HepG2 (cell line): ENCODE measurements around the gene SIGLEC15. TPM values are rescaled to one million over a fixed set of nuclear protein-coding genes. Genes with fewer than 3 reads are reported as not detected.

Experiments
- ATAC-seq: fragments of 200-7000 bp; cut with Tn5 transposase; 3 replicates; pipeline ENCODE4 v1.9.1; 2020; ENCODE audit warnings: mild to moderate bottlenecking, moderate library complexity
- BruUV-seq: library from RNA; stranded (reverse); fragments of 400-500 nt; replicated peaks from 2 replicates; lab custom pipeline; 2021; lab: Mats Ljungman, UMichigan
- CTCF ChIA-PET: fragments of 300-600 bp; formaldehyde crosslinking; extraction: SDS; loops from one replicate; lab custom pipeline; 2021; ENCODE audit warnings: low total read pairs, inconsistent platforms, low intra/inter-chr PET ratio; lab: Yijun Ruan, JAX
- POLR2A ChIA-PET: fragments of 350-600 bp; sonication (Branson Sonifier 250); formaldehyde crosslinking; loops from one replicate; lab custom pipeline; 2020; ENCODE audit warnings: antibody characterized with exemption, inconsistent platforms; lab: Yijun Ruan, JAX
- DNase-seq: peaks from one replicate; pipeline ENCODE4 v3.0.0-alpha.2; 2015; ENCODE audit warnings: low spot score
- FAIRE-seq: peaks from 3 replicates; lab custom pipeline; 2011; peaks lifted over from hg19 to GRCh38; lab: Jason Lieb, UNC
- H2AFZ ChIP-seq: one replicate; pipeline ENCODE4 v1.6.1; 2011; ENCODE audit warnings: low read length, inconsistent platforms
- H3K27ac ChIP-seq: fragments of 300-600 bp; 3 replicates; pipeline ENCODE4 v1.8.0; 2011; ENCODE audit warnings: mixed run types, mild to moderate bottlenecking, mixed read lengths, low read length, inconsistent platforms; ENCODE audit not compliant: insufficient read depth; ENCODE audit errors: extremely low read length
- H3K27me3 ChIP-seq, 2 experiments: fragments of 200-600 bp in 1 of 2; 2 replicates in 1 of 2; 3 replicates in 1 of 2; pipeline versions ENCODE4 v1.6.0 to v1.8.0; 2011; ENCODE audit warnings: low read length in 2 of 2, mild to moderate bottlenecking in 2 of 2, moderate library complexity in 2 of 2, inconsistent platforms in 1 of 2; ENCODE audit not compliant: insufficient read depth in 2 of 2, control insufficient read depth in 1 of 2
- H3K36me3 ChIP-seq, 2 experiments: fragments of 200-600 bp in 1 of 2; replicated peaks in 1 of 2; 2 replicates in 1 of 2; 3 replicates in 1 of 2; pipeline versions ENCODE4 v1.5.1 to v1.8.0; 2011; ENCODE audit warnings: low read length in 2 of 2, inconsistent platforms in 1 of 2; ENCODE audit not compliant: insufficient read depth in 2 of 2, control insufficient read depth in 1 of 2
- H3K4me1 ChIP-seq: 2 replicates; pipeline ENCODE4 v1.5.1; 2012; ENCODE audit warnings: low read length, inconsistent platforms; ENCODE audit not compliant: insufficient read depth
- H3K4me2 ChIP-seq: 2 replicates; pipeline ENCODE4 v1.6.0; 2011; ENCODE audit warnings: low read depth, low read length, inconsistent platforms
- H3K4me3 ChIP-seq, 3 experiments: fragments of 200-600 bp in 1 of 3; sonication (generic), shearing (Covaris generic) in 1 of 3; replicated peaks in 1 of 3; 2 replicates each; pipeline ENCODE4 v1.5.1; 2011 to 2016; ENCODE audit warnings: low read length in 3 of 3, inconsistent platforms in 2 of 3, low read depth in 2 of 3, mild to moderate bottlenecking in 2 of 3, control low read depth in 1 of 3, mixed read lengths in 1 of 3; ENCODE audit not compliant: insufficient read depth in 1 of 3
- H3K79me2 ChIP-seq: one replicate; pipeline ENCODE4 v1.6.1; 2011; ENCODE audit warnings: low read length, inconsistent platforms; ENCODE audit not compliant: insufficient read depth
- H3K9ac ChIP-seq: 2 replicates; pipeline ENCODE4 v1.6.0; 2011; ENCODE audit warnings: mild to moderate bottlenecking, low read depth, low read length, inconsistent platforms; ENCODE audit not compliant: insufficient read depth
- H3K9me3 ChIP-seq: 2 replicates; pipeline ENCODE4 v1.5.1; 2012; ENCODE audit warnings: mild to moderate bottlenecking, low read length
- H4K20me1 ChIP-seq: 2 replicates; pipeline ENCODE4 v1.6.0; 2011; ENCODE audit warnings: inconsistent platforms, mild to moderate bottlenecking, low read length, moderate library complexity; ENCODE audit not compliant: insufficient read depth
- CREB1 ChIP-seq, 2 experiments: fragments of 450-650 bp in 1 of 2; IDR thresholded peaks; 2 replicates each; pipeline ENCODE4 v1.6.1; 2016 to 2017; ENCODE audit warnings: control low read depth in 1 of 2, mild to moderate bottlenecking in 1 of 2, missing compliant biosample characterization in 1 of 2, missing genetic modification characterization in 1 of 2
- EHMT2 ChIP-seq: fragments of 200-600 bp; sonication (generic); IDR thresholded peaks from 2 replicates; pipeline ENCODE4 v1.7.0; 2017; ENCODE audit warnings: antibody characterized with exemption, low read depth, low read length, borderline replicate concordance
- EP300 ChIP-seq, 3 experiments: sonication (generic) in 1 of 3; formaldehyde crosslinking in 1 of 3; IDR thresholded peaks; 2 replicates each; pipeline versions ENCODE4 v1.5.1 to v1.6.1; 2011 to 2020; ENCODE audit warnings: low read depth in 2 of 3, low read length in 2 of 3, borderline replicate concordance in 1 of 3, improper control_type of control experiment in 1 of 3, mild to moderate bottlenecking in 1 of 3, missing genetic modification reagents in 1 of 3, moderate library complexity in 1 of 3
- FOXO4 ChIP-seq: sonication (generic); formaldehyde crosslinking; conservative IDR thresholded peaks from 2 replicates; pipeline ENCODE4 v1.8.1; 2023; ENCODE audit warnings: missing genetic modification reagents
- NFE2L2 ChIP-seq: fragments of 150-350 bp; IDR thresholded peaks from 2 replicates; pipeline ENCODE4 v1.6.1; 2014; ENCODE audit warnings: low read length
- SP5 ChIP-seq: IDR thresholded peaks from 2 replicates; pipeline ENCODE4 v1.6.1; 2016; ENCODE audit warnings: low read depth, borderline replicate concordance
- ZFP36L1 ChIP-seq: sonication (generic); formaldehyde crosslinking; IDR thresholded peaks from 2 replicates; pipeline ENCODE4 v1.8.0; 2022; ENCODE audit warnings: mild to moderate bottlenecking, missing genetic modification reagents, moderate library complexity
- WGBS: methylation state at CpG from one replicate; pipeline ENCODE4 v1.1.6; 2017; ENCODE audit warnings: low lambda C conversion rate; 5-methylcytosine and 5-hydroxymethylcytosine counted together
- in situ Hi-C: cut with HindIII; loops from 2 replicates; pipeline ENCODE4 v1.10.0; 2017; ENCODE audit warnings: low pct_unique_long_range_greater_than_20kb; ENCODE audit not compliant: extremely low pct_ligation_motif_present
- intact Hi-C: fragments of 100-400 bp; cut with micrococcal nuclease; formaldehyde crosslinking; loops from one replicate; pipeline ENCODE4 v1.10.0; 2022; ENCODE audit not compliant: unreplicated experiment
- polyA plus RNA-seq, 8 experiments: library from polyadenylated mRNA; depleted of rRNA in 3 of 8; stranded (reverse) in 7 of 8; unstranded in 1 of 8; fragments of >200 nt; fragmentation: Illumina TruSeq in 4 of 8; extraction: Trizol in 4 of 8; gene quantifications; 2 replicates each; pipeline versions ENCODE4 v1.2.1 to v1.2.3, GENCODE V29; 2011 to 2016; ENCODE audit warnings: low read depth in 4 of 8, missing spikeins in 1 of 8, mixed read lengths in 1 of 8; ENCODE audit not compliant: insufficient read depth in 1 of 8
- total RNA-seq, 5 experiments: library from RNA; depleted of rRNA; stranded (reverse); fragments of >200 nt; fragmentation: Illumina TruSeq; extraction: Trizol; gene quantifications; 2 replicates each; pipeline ENCODE4 v1.2.3, GENCODE V29; 2016; ENCODE audit warnings: low read depth in 1 of 5
- TF ChIP-seq, protein P1 (sequence below): IDR thresholded peaks from 2 replicates; pipeline ENCODE4 v1.6.1; 2016; ENCODE audit warnings: low read depth

The SIGLEC15 gene
- total and polyA plus RNA-seq, 2 of the 13 experiments (the other 11 are each of a cell fraction or from before 2014, with no cell fraction given): not detected

GRCh38 chr18:45820106-45820745 lies 5.2 kb upstream of the SIGLEC15 start:
- H3K36me3 ChIP-seq: no peaks in the 10 kb centered on the region
- ATAC-seq (no peak), DNase-seq (no peak), FAIRE-seq (no peak)
- intact Hi-C loops (no loop called here), in situ Hi-C loops (no loop called here)
- H3K27ac ChIP-seq: no peak overlapping the region
- 22% methylated on average over 3 of the region's 3 CpGs for WGBS
- no peaks in the 10 kb centered on the region for H3K4me1 ChIP-seq
- no peak overlapping the region for H3K4me3 ChIP-seq
- no peak overlapping the region for H3K4me2 ChIP-seq
- TF ChIP-seq FOXO4 (CRISPR knock-in tag) (no peak), NFE2L2 (no peak), ZFP36L1 (CRISPR knock-in tag) (no peak), CREB1 (IDR thresholded peaks at IDR 0.05) (no peak), CREB1 (CRISPR knock-in tag; IDR thresholded peaks at IDR 0.05) (no peak), SP5 (no peak), EP300 (IDR thresholded peaks at IDR 0.05; ENCODE audit: low read depth in 2 of 2, low read length in 2 of 2) (no peak), EP300 (CRISPR knock-in tag; IDR thresholded peaks at IDR 0.05; ENCODE audit: borderline replicate concordance) (no peak), EHMT2 (no peak)
- TF ChIP-seq, protein P1, sequence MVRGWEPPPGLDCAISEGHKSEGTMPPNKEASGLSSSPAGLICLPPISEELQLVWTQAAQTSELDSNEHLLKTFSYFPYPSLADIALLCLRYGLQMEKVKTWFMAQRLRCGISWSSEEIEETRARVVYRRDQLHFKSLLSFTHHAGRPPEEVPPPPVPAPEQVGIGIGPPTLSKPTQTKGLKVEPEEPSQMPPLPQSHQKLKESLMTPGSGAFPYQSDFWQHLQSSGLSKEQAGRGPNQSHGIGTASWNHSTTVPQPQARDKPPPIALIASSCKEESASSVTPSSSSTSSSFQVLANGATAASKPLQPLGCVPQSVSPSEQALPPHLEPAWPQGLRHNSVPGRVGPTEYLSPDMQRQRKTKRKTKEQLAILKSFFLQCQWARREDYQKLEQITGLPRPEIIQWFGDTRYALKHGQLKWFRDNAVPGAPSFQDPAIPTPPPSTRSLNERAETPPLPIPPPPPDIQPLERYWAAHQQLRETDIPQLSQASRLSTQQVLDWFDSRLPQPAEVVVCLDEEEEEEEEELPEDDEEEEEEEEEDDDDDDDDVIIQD (CRISPR knock-in tag): no peak
- H3K79me2 ChIP-seq: no peaks in the 10 kb centered on the region
- CTCF ChIA-PET: no interaction called here
- no peak overlapping the region for H2AFZ ChIP-seq
- no peaks in the 10 kb centered on the region for H4K20me1 ChIP-seq
- H3K27me3 ChIP-seq: no peaks in the 10 kb centered on the region; a peak in 1 of 5 replicates
- BruUV-seq: no TSS peak
- no peak overlapping the region for H3K9ac ChIP-seq
- POLR2A ChIA-PET: no interaction called here
- H3K9me3 ChIP-seq: no peaks in the 10 kb centered on the region
